ENCODE measurements around the gene AARS2. TPM values are rescaled to one million over a fixed set of nuclear protein-coding genes. Genes with fewer than 3 reads are reported as not detected.
A peak's percentile ranks its signal among the peaks of the same experiment; 100 is the strongest.

AARS2 gene
- total RNA-seq, 4 donors from 2014 or later, result 6.1 to 9.4 (median 6.9) TPM

- Histone ChIP-seq H3K36me3 (no peaks in the 10 kb centered on the region), H3K4me1 (peaks cover 0 to 23% (median 0%) of the 10 kb centered on the region in 3 donors), H3K27me3 (peaks cover 22% of the 10 kb centered on the region), H3K27ac (peak overlapping the region in 2 of 4 donors; percentile 38 to 61), H3K9me3 (no peaks in the 10 kb centered on the region), H3K4me3 (no peak overlapping the region)
- peak; percentile 72 for ATAC-seq
- 0 to 5% methylated on average over 3 to 8 of the region's 11 CpGs for WGBS, 2 donors (ENCODE audit: low coverage in 1 of 2)
- TF ChIP-seq, protein P1, sequence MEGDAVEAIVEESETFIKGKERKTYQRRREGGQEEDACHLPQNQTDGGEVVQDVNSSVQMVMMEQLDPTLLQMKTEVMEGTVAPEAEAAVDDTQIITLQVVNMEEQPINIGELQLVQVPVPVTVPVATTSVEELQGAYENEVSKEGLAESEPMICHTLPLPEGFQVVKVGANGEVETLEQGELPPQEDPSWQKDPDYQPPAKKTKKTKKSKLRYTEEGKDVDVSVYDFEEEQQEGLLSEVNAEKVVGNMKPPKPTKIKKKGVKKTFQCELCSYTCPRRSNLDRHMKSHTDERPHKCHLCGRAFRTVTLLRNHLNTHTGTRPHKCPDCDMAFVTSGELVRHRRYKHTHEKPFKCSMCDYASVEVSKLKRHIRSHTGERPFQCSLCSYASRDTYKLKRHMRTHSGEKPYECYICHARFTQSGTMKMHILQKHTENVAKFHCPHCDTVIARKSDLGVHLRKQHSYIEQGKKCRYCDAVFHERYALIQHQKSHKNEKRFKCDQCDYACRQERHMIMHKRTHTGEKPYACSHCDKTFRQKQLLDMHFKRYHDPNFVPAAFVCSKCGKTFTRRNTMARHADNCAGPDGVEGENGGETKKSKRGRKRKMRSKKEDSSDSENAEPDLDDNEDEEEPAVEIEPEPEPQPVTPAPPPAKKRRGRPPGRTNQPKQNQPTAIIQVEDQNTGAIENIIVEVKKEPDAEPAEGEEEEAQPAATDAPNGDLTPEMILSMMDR (IDR thresholded peaks at IDR 0.05), result peak; percentile 62 to 79 (median 70)
- TF ChIP-seq POLR2AphosphoS5 (IDR thresholded peaks at IDR 0.05), result no peak
These were observed 25.3 kb upstream of the AARS2 start for GRCh38 chr6:44338228-44339122.

- ATAC-seq, result no peak
- H3K36me3 ChIP-seq, result no peaks in the 10 kb centered on the region
- no peaks in the 10 kb centered on the region for H3K9me3 ChIP-seq
- no peak overlapping the region for H3K27ac ChIP-seq
- WGBS, 2 donors (ENCODE audit: low coverage in 1 of 2), result 45% methylated on average over 1 of the region's 1 CpG; no CpG with 5 or more reads in 1 of the 2 donors
- peaks cover 0 to 13% (median 0%) of the 10 kb centered on the region in 3 donors for H3K4me1 ChIP-seq
- TF ChIP-seq EP300 (IDR thresholded peaks at IDR 0.05), result no peak
- TF ChIP-seq POLR2A (IDR thresholded peaks at IDR 0.05), result no peak
- no peak for TF ChIP-seq POLR2AphosphoS5 (IDR thresholded peaks at IDR 0.05)
- TF ChIP-seq, protein P1 (IDR thresholded peaks at IDR 0.05), result no peak
- H3K27me3 ChIP-seq, result peaks cover 19% of the 10 kb centered on the region
- H3K4me3 ChIP-seq, result no peak overlapping the region
These were observed 22.5 kb upstream of the AARS2 start for GRCh38 chr6:44335631-44336030.

GRCh38 chr6:44333942-44334341 is 20.8 kb upstream of the AARS2 start:
- TF ChIP-seq, protein P1 (IDR thresholded peaks at IDR 0.05), result no peak
- no peak for TF ChIP-seq EP300 (IDR thresholded peaks at IDR 0.05)
- TF ChIP-seq POLR2AphosphoS5 (IDR thresholded peaks at IDR 0.05), result no peak
- TF ChIP-seq POLR2A (IDR thresholded peaks at IDR 0.05), result no peak
- no peaks in the 10 kb centered on the region for H3K9me3 ChIP-seq
- no peak for ATAC-seq
- no peak overlapping the region for H3K4me3 ChIP-seq
- peaks cover 36% of the 10 kb centered on the region for H3K27me3 ChIP-seq
- H3K4me1 ChIP-seq, result peaks cover 0 to 8% (median 0%) of the 10 kb centered on the region in 3 donors
- 83 to 100% methylated on average over 2 to 5 of the region's 5 CpGs for WGBS, 2 donors (ENCODE audit: low coverage in 1 of 2)
- H3K36me3 ChIP-seq, result no peaks in the 10 kb centered on the region
- no peak overlapping the region for H3K27ac ChIP-seq

- no peaks in the 10 kb centered on the region for H3K36me3 ChIP-seq
- no peak overlapping the region for H3K27ac ChIP-seq
- WGBS, 2 donors (ENCODE audit: low coverage in 1 of 2), result 52 to 80% methylated on average over 7 to 9 of the region's 11 CpGs
- peaks cover 0 to 2% (median 0%) of the 10 kb centered on the region in 3 donors for H3K4me1 ChIP-seq
- peaks cover 38% of the 10 kb centered on the region for H3K27me3 ChIP-seq
- no peaks in the 10 kb centered on the region for H3K9me3 ChIP-seq
- no peak for TF ChIP-seq POLR2AphosphoS5 (IDR thresholded peaks at IDR 0.05)
- TF ChIP-seq POLR2A (IDR thresholded peaks at IDR 0.05), result no peak
- TF ChIP-seq, protein P1 (IDR thresholded peaks at IDR 0.05), result no peak
- TF ChIP-seq EP300 (IDR thresholded peaks at IDR 0.05), result no peak
- ATAC-seq, result no peak
- no peak overlapping the region for H3K4me3 ChIP-seq
These were observed 20.2 kb upstream of the AARS2 start for GRCh38 chr6:44333273-44333919.

Data from gastroesophageal sphincter (tissue), 4 donors.